ENCODE measurements around the gene GRSF1.
"Not testable (repeated sequence)": the region's sequence is repeated elsewhere in the genome, so short reads cannot be mapped to it uniquely, and the experiment has no call there.

GRSF1 gene, protein sequence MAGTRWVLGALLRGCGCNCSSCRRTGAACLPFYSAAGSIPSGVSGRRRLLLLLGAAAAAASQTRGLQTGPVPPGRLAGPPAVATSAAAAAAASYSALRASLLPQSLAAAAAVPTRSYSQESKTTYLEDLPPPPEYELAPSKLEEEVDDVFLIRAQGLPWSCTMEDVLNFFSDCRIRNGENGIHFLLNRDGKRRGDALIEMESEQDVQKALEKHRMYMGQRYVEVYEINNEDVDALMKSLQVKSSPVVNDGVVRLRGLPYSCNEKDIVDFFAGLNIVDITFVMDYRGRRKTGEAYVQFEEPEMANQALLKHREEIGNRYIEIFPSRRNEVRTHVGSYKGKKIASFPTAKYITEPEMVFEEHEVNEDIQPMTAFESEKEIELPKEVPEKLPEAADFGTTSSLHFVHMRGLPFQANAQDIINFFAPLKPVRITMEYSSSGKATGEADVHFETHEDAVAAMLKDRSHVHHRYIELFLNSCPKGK

DNA sequence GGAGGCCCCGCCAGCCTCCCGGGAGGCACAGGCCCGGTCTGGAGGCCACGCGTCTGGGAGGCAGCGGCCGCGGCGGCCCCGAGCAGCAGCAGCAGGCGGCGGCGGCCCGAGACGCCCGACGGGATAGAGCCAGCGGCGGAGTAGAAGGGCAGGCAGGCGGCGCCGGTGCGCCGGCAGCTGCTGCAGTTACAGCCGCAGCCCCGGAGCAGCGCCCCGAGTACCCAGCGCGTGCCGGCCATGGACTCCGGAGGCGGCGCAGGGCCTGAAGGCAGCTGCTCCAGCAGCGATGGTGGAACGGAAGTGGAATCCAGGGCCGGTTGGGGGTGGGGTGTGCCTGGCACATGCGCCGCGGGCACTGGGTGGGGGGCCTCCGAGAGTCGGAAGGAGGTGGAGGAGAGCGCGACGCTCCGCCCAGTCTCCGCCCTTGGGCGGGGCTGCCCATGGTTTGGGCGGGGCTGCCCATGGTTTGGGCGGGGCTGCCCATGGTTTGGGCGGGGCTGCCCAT is at the start of gene GRSF1:
Gene GRSF1 (minus strand): TSS at position 302 of the 505 bp plus-strand sequence. CDS start 63 bp downstream, at position 239.
- DNase-seq (ENCODE audit: low read depth in 3 of 3, low spot score in 1 of 3), result peak; percentile 88 to 90 (median 90)

DNA sequence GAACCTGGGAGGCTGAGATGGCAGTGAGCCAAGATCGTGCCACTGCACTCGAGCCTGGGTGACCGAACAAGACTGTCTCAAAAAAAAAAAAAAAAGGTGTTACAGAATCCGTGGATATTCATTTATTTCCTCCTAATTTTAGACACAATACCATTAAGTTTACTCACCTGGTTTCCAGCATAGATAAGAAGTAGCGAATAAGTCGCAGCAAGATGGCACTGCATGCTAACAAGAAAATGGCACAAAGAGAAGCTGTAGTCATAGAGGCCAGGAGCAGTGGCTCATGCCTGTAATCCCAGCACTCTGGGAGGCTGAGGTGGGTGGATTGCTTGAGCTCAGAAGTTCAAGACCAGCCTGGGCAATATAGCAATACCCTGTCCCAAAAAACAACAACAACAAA is 45.5 kb upstream of the GRSF1 start:
- DNase-seq (ENCODE audit: low read depth in 3 of 3, low spot score in 1 of 3), result no peak

DNA sequence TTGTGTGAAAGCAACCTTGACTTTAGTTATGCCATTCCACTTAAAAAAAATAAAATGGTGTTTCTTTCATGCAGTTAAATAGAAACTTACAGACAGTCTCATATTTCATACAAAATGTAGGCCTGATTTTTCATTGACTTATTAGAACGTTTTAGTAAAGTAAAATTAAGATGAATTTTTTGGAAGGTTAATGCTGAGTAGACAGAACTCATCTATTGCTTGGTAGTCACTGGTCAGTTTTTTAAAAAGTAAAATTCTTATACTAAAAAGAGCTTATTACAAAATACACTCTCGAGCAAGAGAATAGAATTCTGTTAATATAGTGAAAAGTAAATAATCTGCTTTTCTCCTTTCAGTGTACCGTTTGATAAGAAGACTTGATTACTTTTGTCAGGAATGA is 41.0 kb upstream of the GRSF1 start:
- no peak for DNase-seq (ENCODE audit: low read depth in 3 of 3, low spot score in 1 of 3)

DNA sequence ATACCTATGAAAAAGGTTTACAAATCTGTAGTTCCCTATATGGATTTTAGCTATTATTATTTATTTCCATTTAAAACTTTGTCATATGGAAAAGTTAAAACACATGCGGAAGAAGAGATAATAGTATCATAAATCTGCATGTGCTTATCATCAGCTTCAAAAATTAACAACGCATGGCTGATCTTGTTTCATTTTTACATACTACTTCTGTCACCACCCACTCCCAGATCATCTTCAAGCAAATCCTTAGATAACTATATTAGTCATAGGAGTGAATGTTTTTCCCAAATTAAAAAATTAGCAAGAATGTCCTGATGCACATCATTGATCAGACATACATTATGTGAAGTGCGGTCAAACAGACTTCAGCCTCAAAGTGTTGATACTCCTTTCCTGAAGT is 37.9 kb upstream of the GRSF1 start:
- DNase-seq (ENCODE audit: low read depth in 3 of 3, low spot score in 1 of 3), result no peak

DNA sequence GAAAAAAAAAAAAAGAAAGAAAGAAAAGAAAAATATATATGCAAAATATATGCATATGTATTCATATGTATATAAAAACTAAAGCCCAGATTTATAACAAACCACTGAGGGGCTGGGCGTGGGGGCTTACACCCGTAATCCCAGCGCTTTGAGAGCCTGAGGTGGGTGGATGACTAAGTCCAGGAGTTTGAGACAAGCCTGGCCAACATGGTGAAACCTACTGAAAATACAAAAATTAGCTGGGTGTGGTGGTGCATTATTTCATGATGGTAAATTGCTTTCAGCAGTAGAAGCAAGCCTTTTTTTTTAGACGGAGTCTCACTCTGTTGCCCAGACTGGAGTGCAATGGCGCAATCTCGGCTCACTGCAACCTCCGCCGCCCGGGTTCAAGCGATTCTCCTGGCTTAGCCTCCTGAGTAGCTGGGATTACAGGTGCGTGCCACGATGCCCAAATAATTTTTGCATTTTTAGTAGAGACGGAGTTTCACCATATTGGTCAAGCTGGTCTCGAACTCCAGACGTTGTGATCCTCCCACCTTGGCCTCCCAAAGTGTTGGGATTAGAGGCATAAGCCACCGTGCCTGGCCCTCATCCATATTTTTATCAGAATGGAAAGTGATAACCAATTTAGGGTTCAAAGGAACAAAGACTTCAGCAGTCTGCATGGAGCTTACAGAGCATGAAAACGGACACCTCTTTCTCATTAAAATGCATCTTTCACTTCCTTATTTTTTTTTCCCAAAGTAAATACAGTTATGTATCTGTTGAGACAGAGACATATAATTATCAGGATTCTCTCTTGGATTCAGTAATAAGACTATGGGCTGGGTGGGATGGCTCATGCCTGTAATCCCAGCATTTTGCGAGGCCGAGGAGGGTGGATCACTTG is 34.8 kb upstream of the GRSF1 start:
- DNase-seq (ENCODE audit: low read depth in 3 of 3, low spot score in 1 of 3), result no peak

DNA sequence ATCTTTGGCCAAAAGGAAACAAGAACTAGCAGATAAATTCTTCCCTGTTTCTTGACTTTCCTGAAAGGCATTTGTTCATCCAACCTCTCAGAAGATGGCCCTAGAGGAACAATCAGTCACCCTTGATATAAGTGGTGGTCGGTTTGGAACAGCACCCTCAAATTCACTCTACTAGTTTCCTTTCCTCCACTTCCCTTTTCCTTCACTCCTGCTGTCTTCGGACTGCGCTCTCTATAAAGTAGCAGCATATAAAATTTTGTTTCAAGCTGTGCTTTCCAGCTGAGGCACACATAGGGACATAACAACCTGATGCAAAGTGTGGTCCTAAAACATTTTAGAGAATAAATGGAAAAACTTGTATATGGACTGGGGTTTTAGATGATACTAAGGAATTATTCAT is 33.5 kb upstream of the GRSF1 start:
- no peak for DNase-seq (ENCODE audit: low read depth in 3 of 3, low spot score in 1 of 3)

DNA sequence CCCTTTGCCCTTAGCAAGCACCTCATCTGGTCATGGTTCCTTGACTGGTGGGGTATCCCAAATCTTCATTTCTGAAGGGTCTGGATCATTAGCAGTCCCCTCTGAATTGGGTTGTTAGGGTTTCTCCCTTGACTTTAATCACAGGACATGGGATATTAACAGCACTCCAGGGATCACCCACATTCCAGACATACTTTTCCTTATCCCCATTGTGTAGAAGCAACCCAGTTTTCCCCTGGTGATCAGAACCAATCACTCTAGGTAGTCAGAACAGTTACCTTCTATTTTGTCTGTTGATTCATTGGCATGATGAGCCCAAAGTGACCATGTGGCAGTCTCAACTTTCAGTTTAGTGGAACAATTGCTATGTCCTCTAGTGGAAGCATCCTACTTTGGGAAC is 29.1 kb upstream of the GRSF1 start:
- DNase-seq (ENCODE audit: low read depth in 3 of 3, low spot score in 1 of 3), result no peak

DNA sequence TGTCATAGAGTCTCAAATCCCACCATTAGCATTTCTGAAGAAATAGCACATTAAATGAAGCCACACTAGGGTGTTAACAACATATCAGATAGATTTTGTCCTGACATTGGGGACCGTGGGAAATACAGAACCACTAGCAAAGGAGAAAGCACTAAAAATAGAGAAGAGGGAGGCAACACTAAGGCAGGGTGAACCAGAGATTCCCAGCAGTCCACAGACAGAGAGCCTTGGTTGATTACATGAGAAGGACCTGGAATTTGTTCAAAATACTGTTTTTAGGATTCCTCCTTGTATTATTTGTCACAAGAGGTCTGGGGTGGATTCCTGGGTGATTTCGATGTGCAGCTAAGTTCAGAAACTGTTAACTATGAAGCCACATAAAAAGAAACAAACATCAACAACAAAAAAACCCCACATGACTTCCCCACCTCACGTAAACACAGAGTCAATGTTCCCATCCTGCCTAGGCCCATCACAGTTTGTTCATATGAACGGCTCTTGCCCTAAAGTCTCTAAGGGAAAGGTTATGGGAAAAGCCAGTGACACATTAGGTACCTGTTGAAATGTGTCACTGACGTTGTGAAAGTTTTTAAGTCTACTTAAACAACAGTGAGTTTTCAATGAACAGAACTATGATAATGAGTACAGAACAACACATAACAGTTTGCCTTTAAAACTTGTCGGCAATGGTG is 23.6 kb upstream of the GRSF1 start:
- no peak for DNase-seq (ENCODE audit: low read depth in 3 of 3, low spot score in 1 of 3)

DNA sequence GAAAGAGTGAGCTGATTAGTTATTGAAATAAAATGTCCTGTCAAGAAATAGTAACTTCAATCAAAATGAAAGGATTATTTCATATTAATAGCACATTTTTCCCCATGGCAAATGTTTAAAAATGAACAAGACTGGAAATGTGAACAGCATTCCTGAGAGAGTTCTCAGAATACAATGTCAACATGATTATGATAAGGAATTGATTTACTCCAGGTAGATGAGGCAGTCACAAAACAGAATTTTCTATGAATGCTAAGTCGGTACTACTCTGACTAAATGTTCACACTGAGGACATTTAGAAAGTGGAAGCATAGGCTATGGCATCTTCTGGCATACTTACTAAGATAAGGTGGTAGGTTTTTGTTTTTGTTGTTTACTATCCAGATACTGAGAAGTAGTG is 19.4 kb upstream of the GRSF1 start:
- DNase-seq (ENCODE audit: low read depth in 3 of 3, low spot score in 1 of 3), result no peak

DNA sequence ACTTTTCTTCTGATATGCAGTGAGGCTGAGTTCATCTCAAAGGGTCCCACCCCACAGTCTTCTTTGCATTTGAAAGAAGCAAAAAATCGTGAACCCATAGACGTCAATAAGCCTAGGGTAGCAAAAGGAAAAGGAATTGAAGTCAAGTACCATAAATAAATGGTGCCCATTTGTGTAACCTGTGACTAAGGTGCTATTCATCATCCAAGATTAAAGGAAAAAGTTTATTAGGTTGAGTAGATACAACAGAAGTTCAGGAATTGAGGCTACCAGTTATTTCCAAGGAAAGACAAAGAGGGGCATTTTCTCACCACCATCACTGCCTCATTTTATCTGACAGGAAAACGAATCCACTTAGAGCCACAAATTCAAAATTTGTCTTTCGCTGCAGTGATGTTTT is 18.8 kb upstream of the GRSF1 start:
- DNase-seq (ENCODE audit: low read depth in 3 of 3, low spot score in 1 of 3), result no peak

DNA sequence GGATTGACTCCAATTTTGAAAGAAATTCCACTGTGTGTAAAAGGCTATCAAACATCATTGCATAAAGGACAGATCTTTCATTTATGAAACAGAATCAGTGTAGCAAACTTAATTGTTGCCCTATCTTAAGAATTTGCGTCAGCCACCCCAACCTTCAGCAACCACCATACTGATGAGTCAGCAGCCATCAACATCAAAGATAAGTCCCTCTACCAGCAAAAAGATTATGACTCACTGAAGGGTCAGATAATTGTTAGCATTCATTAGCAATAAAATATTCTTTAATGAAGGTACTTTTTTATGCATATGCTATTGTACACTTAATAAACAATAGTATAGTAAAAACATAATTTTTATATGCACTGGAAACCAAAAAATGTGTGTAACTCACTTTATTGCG is 15.8 kb upstream of the GRSF1 start:
- no peak for DNase-seq (ENCODE audit: low read depth in 3 of 3, low spot score in 1 of 3)

DNA sequence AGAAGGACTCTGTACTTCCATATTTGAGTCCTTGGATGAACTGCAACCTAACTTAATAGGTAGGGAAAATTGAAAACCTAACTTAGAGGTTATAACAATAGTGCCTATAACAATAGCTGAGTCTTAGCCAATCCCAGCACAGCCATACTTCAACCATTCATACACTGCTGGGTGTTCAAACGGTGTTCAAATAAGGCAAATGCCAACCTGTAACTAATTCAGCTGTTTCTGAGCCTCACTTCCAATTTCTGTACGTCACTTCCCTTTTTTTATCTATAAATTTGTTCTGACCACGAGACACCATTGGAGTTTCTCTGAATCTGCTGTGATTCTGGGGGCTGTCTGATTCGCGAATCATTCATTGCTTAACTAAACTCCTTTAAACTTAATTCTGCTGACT is 9.6 kb upstream of the GRSF1 start:
- DNase-seq (ENCODE audit: low read depth in 3 of 3, low spot score in 1 of 3), result no peak

DNA sequence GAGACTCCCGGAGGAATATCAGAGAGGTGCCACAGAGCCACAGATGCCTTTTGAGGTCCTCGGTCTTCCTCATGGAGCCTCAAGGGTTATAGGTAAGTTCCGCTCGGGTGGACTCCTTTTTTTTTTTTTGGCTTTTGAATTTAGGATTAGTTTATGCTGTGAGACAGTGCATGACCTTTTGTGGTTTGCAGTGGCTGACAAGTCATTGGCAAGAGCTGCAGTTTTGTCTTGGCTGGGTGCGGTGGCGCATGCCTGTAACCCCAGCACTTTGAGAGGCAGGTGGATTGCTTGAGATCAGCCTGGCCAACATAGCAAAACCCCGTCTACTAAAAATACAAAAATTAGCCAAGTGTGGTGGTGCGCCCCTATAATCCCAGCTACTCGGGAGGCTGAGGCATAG is 4.5 kb upstream of the GRSF1 start:
- DNase-seq (ENCODE audit: low read depth in 3 of 3, low spot score in 1 of 3), result no peak

DNA sequence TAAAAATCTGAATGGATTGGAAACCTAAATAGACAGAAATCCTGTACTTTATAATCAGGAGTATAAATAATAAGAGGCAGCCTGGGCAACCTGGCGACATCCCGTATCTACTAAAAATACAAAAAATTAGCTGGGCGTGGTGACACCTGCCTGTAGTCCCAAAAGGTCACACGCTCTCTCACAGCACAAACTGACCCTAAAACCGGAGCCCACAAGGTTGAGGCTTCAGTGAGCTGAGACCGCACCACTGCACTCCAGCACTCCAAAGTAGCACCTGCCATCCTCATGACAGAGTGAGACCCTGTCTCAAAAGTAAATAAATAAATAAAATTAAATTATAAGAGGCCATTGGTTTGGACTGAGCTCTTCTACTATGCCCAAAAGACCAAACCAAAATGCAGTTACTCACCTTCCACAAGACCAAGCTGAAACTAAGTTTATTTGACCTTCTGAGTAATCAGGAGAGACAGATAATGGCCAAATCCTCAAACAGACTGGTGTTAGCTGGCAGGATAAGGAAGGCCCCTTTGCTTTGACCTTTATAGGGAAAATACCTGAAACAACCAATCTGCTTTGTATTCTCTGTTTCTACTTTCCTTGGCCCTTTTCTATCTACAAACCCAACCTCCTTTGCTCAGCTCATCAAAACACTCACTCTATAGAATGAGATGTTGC is 3.2 kb upstream of the GRSF1 start:
- no peak for DNase-seq (ENCODE audit: low read depth in 3 of 3, low spot score in 1 of 3)

DNA sequence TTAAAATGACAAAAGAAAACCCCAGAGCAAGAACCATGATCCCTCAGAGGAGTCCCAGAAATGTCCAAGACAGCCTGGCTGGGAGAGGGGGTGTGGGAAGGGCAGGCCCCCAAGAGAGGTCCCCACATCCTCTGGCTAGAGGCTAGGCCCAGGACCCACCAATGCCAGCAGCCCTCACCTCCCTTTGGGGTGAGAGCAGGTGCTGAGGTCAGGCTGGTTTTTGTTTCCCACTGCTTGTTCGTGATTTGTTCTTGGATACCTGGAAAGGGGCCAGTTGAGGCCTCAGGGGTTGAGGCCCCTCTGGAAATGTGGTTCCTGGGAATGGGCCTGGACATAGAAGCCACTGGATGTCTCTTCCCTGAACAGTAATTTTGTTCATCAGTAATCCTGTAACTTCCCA is 2.3 kb upstream of the GRSF1 start:
- no peak for DNase-seq (ENCODE audit: low read depth in 3 of 3, low spot score in 1 of 3)

DNA sequence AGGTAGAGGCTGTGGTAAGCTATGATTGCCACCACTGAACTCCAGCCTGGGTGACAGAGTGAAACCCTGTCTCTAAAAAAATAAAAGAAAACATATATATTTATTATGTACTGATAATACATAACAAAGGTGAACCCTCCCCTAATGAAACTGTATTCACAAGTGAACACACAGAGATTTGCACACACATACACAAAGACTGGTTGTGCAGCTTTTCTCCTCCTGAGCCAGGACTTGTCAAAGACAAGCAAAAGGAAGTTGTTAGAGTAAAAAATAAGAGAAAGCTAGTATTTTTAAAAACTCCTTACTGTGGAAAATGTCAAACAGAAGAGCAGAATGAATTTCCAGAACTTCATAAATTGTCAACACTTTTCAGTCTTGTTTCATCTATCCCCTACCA is 1.5 kb upstream of the GRSF1 start:
- DNase-seq (ENCODE audit: low read depth in 3 of 3, low spot score in 1 of 3), result no peak

DNA sequence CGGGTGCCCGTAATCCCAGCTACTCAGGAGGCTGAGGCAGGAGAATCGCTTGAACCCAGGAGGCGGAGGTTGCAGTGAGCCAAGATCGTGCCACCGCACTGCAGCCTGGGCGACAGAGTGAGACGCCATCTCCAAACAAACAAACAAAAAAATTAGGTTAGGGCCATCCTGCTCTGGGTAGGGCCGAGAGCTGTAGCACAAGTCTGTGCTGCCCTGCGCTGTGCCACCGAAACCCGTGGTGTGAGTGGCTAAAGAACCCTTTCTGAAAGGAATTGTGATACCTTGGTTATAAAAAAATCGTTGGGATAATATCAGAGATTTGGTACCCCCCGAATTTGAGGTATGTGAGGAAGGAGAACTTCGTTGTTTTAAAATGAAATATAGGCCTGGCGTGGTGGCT is 941 bp upstream of the GRSF1 start:
- DNase-seq (ENCODE audit: low read depth in 3 of 3, low spot score in 1 of 3), result not testable (repeated sequence)

DNA sequence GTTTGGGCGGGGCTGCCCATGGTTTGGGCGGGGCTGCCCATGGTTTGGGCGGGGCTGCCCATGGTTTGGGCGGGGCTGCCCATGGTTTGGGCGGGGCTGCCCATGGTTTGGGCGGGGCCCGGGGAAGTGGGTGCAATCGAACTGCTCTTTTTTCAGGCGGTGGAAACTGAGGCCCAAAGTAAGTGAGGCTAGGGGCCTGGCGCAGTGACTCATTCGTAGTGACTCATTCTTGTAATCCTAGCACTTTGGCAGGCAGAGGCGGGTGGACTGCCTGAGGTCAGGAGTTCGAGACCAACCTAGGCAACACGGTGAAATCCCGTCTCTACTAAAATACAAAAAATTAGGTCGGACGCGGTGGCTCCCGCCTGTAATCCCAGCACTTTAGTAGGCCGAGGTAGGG is 447 bp upstream of the GRSF1 start:
- peak in 2 of 3 donors; percentile 34 to 45 for DNase-seq (ENCODE audit: low read depth in 3 of 3, low spot score in 1 of 3)

DNA sequence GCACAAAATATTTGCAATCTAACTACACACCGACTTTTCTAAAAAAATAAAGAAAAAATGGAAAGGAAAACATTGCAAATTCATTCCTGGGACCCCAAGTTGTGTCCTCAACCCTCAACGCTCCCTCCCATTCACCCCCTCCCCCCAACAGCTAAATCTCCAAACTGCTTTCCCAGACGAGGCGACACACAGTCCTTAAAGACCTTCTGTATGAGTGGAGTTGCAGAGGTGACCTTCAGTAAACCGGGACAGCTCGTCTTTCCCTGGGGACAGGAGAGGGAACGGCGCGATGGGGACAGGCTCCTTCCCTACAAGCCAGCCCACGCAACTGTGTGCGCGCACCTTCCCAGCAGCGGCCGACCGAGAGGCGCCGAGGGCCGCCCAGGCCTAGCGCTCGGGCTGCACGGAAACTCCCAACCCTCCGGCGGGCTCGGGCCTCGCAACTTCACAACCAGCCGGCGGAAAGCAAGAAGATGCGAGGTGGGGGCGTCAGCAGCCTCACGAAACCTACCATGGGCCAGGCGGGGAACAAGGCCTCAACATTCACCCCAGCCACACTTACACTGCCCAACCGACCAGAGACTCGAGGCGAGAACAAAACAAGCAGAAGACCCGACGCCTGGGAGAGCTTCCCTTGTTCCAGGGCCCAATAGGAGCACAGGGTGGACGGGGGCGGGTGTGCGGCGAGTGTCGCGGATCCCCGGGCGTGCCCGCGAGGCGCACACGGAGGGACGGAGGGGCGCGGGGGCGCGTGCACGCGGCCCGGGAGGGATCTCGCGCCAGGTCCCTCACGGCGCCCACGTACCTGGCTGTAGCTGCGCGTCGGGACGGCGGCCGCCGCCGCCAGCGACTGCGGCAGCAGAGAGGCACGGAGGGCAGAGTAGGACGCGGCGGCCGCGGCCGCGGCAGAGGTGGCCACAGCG is 763 bp downstream of the GRSF1 start:
- DNase-seq (ENCODE audit: low read depth in 3 of 3, low spot score in 1 of 3), result peak in 2 of 3 donors; percentile 29 to 58

DNA sequence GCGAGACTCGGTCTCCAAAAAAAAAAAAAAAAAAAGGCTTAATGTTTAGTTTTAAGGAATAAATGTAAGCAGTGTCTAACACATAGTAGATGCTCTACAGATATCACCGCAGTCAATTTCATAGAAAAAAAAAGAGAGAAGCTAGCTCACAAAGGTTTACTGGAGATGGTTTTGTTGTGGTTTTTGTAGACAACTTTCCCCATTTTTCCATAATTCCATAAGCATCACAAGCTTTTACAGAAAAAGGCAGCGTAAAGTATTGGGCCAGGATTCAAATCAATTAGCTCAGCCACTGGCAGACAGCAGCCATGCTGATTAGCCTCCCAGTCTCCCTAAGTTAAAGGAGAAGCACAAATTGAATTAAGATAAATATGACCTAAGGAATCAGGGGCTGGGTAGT is 1.5 kb downstream of the GRSF1 start:
- no peak for DNase-seq (ENCODE audit: low read depth in 3 of 3, low spot score in 1 of 3)

Data from stimulated activated CD4-positive, alpha-beta T cell treated with anti-CD3 and anti-CD28 coated beads, TNF-alpha, amount 100 ng/mL, for 1 hour (primary cell).